ENCODE measurements around the gene DNASE2B.
"Not testable (repeated sequence)": the region's sequence is repeated elsewhere in the genome, so short reads cannot be mapped to it uniquely, and the experiment has no call there.

DNASE2B gene

DNA sequence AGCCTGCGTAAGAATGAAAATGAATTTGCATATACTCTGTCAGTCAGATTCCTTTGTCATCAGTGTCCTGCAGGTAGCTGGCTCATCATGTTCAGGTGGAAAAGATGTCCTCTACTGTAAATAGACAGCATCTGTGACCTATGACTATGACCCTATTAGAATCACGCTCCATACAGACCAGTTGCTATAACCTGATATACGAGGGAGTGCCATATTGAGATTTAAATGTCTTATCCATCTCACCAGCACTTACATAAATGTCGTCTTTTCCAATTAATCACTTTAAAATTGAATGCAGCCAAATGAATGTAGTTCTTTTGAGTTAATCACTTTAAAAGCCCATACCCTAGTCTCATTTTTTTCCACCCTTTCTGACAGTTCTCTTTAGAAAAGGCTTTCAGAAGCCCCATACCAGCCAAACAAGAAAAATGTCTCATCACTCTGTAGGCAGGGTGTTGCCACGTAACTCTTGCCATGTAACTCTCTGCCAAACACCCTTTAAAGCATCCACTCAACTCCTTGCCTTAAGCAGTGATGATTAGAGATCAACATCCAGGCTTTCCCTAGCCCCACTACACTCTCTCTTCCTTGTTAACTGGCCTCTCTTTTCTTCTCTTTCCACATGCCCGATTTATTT, 26.3 kb downstream of the DNASE2B start:
- no peak for DNase-seq

DNA sequence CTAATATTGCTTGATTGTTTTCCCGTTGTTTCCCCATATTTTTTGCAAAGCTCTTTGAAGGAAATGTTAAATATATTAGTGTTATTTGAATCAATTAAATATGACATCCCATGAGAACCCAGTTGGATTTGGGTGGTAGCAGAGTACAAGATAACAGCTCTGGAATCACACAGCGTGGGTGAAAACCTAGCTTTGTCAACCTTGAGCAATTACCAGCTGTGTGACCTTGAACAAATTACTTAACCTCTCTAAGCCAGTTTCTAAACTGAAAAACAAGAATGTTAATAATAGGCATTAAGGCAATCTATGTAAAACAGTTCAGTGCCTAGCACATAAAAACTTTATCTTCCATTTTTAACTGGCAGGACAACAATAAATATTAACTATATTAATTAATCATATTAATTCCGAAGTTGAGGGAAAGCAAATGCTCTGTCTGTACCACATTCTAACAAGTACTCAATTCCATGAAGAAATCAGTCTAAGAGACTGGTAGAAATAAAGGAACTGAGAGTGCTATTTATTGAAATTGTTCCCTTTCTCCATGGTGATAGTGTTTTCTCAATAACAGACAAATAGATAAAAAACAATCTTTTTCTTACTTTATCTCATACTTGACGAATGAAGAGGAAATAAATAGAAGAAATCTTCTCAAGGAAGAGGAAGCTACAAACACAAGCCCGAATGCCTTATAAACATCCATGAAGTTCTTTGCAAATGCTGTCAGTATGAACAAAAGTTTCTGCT, 27.0 kb downstream of the DNASE2B start:
- no peak for DNase-seq

GRCh38 chr1:84426376-84426775, 28.1 kb downstream of the DNASE2B start:
- no peak for DNase-seq

DNA sequence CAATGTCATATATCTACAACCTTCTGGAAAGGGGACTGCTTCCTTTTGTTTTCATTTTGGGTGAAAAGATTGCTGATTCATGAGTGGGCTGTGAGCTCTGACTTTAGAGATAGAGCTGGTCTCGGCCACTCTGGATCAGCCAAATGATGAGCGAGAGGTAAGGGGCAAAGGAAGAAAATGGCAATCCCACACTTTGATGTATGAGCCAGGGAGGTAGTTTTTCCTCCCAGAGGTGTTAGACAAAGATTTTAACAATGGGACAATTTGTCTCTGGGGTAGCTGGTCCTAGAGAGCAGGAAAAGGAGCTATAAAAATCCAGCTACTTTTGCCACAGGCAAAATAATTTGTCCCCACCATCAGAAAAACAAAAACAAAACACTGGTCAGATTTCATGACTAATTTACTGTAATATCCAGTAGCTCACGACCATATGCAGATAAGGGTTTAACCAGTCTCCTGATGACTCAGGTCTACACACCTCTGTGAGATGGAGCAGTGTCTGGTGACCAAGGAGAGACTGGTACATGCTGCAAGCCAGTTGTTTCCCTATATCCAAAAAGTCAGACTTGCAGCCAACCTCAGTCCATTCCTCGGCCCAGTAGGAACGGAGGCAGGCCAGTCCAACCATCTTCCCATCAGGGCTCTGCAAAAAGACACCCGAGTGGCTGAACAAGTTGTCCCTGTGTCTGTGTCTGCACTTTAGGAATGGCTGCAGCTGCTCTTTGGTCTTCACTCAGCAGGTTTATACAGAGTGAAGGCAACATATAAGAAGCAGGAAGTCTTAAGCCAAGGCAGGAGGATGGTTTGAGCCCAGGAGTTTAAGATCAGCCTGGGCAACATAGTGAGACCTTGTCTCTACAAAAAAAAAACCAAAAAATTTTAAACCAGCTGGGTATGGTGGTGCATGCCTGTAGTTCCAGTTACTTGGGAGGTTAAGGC, 29.2 kb downstream of the DNASE2B start:
- DNase-seq = no peak

DNA sequence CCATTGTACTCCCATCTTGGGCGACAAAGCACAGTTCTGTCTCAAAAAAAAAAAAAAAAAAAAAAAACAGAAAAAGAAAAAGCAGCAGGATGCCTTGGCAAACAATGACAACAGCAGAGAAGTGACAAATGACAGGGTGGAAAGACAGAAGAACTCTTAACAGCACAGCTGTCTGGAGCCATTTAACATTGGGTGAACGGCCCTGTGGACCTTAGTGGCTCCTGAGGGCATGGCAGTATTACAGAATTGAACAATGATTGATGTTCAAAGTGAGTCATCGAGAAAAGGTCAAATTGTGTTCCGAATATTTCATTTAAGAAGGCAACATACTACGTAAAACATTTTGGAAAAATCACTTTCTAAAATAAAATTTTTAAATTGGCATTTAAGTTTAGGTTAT, 30.0 kb downstream of the DNASE2B start:
- DNase-seq = no peak

- no peak for DNase-seq
Measured at GRCh38 chr1:84429231-84429630, 30.9 kb downstream of the DNASE2B start.

DNA sequence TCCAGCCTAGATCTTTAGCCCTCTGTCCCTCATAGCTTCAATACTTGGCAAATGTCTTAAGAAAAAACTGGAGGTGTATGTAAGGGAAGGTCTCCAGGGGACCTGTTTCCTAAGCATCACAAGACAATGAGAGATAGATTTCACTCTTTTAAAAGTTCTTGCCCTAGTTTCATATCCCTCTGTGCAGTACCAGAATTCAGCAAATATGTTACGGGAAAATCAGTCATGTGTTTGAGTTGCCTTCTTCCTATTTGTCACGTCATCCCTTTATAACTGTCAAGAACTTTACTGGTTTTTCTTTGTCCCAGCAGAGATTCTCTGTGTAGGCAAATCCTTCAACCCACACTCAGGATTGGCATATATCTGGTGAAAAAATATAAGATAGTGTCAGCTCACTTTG, 32.3 kb downstream of the DNASE2B start:
- no peak for DNase-seq

GRCh38 chr1:84433258-84434080, 35.2 kb downstream of the DNASE2B start:
- peak in 5 of 6 experiments; percentile 36 to 80 (median 66) for DNase-seq

DNA sequence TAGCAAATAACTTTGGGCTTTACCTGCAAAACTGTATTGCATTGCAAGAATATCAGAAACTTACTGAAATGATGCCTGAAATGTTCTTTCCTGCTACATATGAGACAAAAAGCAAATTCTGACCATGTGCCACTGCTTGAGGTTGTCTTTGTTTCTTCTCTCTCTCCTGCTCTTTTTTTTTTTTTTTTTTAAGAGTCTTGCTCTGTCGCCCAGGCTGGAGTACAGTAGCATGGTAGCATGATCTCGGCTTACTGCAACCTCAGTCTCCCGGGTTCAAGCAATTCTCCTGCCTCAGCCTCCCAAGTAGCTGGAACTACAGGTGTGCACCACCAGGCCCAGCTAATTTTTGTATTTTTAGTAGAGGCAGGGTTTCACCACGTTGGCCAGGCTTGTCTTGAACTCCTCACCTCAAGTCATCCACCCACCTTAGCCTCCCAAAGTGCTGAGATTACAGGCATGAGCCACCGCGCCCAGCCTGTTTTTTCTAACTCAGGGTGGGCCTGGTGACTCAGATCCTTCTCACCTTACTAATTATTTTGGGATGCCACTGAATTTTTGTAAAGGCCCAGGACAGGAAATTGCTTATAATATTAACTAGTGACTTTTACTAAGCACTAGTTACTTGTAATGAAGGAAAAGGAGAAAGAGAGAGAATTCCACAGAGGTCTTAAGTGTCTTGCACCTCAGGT, 35.9 kb downstream of the DNASE2B start:
- DNase-seq = peak in 1 of 6 experiments; percentile 25

GRCh38 chr1:84434801-84435549, 36.7 kb downstream of the DNASE2B start:
- DNase-seq = peak in 3 of 6 experiments; percentile 28 to 48 (median 35)

GRCh38 chr1:84436876-84437655, 38.8 kb downstream of the DNASE2B start:
- DNase-seq = peak in 2 of 6 experiments; percentile 34 to 51

DNA sequence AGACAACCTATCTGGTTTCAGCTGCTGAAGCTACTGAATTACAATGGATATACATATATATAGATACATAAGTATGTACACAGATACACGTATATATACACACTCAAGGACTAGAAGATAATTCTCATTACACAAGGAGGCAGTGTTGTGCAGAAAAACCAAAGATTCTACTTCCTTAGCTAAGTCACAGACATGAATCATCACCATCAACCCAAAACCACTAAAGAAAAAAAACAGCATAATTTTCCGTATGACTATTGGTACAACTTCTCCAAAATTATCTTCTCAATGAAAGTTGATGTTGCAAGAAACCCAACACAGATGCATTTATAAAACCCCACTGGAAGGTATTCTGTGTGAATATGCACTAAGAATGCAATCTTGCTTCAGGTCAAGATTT, 44.0 kb downstream of the DNASE2B start:
- DNase-seq = peak in 3 of 6 experiments; percentile 63 to 73 (median 64)

DNA sequence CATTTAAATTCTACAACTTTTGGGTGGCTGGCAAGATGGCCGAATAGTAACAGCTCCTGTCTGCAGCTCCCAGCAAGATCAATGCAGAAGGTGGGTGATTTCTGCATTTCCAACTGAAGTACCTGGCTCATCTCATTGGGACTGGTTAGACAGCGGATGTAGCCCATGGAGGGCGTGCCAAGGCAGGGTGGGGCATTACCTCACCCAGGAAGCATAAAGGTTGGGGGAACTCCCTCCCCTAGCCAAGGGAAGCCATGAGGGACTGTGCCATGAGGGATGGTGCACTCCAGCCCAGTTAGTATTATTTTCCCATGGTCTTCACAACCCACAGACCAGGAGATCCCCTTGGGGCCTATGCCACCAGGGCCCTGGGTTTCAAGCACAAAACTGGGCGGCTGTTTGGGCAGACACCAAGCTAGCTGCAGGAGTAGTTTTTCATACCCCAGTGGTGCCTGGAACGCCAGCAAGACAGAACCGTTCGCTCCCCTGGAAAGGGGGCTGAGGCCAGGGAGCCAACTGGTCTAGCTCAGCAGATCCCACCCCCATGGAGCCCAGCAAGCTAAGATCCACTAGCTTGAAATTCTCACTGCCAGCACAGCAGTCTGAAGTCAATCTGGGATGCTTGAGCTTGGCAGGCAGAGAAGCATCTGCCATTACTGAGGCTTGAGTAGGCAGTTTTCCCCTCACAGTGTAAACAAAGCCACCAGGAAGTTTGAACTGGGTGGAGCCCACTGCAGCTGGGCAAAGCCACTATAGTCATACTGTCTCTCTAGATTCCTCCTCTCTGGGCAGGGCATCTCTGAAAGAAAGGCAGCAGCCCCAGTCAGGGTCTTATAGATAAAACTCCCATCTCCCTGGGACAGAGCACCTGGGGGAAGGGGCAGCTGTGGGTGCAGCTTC, 44.7 kb downstream of the DNASE2B start:
- not testable (repeated sequence) for DNase-seq

DNA sequence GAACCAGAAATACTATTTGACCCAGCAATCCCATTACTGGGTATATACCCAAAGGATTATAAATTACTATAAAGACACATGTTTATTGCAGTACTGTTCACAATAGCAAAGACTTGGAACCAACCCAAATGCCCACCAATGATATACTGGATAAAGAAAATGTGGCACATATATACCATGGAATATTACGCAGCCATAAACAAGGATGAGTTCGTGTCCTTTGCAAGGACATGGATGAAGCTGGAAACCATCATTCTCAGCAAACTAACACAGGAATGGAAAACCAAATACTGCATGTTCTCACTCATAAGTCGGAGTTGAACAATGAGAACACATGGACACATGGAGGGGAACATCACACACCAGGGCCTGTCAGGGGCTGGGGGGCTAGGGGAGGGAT, 50.4 kb downstream of the DNASE2B start:
- DNase-seq = not testable (repeated sequence)

DNA sequence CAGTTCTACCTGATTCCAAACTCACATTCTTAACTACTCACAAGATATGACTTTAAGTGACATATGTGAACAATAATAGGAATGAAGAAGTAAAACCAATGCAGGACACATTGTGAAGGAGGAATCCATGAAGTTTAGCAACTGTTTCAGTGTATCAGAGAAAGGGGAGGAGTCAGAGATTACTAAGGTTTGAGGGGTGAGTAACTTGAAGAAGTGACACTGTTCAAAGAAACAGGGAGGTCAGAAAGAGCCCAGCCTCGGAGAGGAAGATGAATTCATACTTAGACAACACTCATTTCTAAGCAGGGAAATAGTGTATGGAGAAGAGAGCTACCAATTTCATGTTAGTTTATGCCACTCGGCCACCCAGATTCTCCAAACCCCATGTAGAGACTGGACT, 52.6 kb downstream of the DNASE2B start:
- DNase-seq = no peak

DNA sequence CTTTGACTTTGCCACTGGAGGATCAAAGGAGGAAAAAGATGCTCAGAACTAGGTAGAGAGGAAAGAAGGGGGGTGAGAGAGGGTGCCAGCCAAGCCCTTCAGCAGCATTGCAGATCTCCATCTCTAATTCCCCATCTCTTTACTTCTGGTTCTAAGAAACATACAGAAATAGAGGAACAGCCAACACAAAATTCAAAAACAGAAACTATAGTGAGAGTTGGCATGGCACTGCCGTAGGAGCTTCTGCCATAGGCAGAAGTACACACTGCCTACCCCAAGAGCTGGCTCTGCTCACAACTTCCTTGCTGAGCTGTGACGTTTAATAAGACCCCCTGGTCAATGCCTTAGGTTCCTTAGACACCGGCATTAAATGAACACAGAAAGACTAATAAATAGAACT, 54.2 kb downstream of the DNASE2B start:
- DNase-seq = no peak

GRCh38 chr1:84462118-84462517, 63.8 kb downstream of the DNASE2B start:
- DNase-seq = no peak
